BLaER1 treated with 17β-estradiol and CSF1 and Interleukin-3, amounts not matched to agents 10 nM and 100 nM (cell line): ENCODE data around the gene CORO6.

Experiments used
- H3K27ac ChIP-seq, 11 experiments: shearing (Covaris generic); formaldehyde crosslinking; 2 replicates each; pipeline ENCODE4 v1.8.1; 2022
- H3K27me3 ChIP-seq, 11 experiments: shearing (Covaris generic); formaldehyde crosslinking; 2 replicates each; pipeline ENCODE4 v1.8.1; 2022
- H3K36me3 ChIP-seq, 11 experiments: shearing (Covaris generic); formaldehyde crosslinking; 2 replicates each; pipeline ENCODE4 v1.8.1; 2022
- H3K4me1 ChIP-seq, 10 experiments: shearing (Covaris generic); formaldehyde crosslinking; 2 replicates each; pipeline ENCODE4 v1.8.1; 2022
- H3K4me2 ChIP-seq, 11 experiments: shearing (Covaris generic); formaldehyde crosslinking; 2 replicates each; pipeline ENCODE4 v1.8.1; 2022
- H3K4me3 ChIP-seq, 10 experiments: shearing (Covaris generic); formaldehyde crosslinking; 2 replicates each; pipeline ENCODE4 v1.8.1; 2022
- H3K9ac ChIP-seq, 11 experiments: shearing (Covaris generic); formaldehyde crosslinking; 2 replicates each; pipeline ENCODE4 v1.8.1; 2022
- H3K9me3 ChIP-seq, 11 experiments: shearing (Covaris generic); formaldehyde crosslinking; replicated peaks in 1 of 11; 2 replicates each; pipeline ENCODE4 v1.8.1; 2022
- H4K20me1 ChIP-seq, 11 experiments: shearing (Covaris generic); formaldehyde crosslinking; 2 replicates each; pipeline ENCODE4 v1.8.1; 2022
- Cebpa-rat ChIP-seq, 11 experiments: shearing (Covaris generic); IDR thresholded peaks; 2 replicates each; pipeline ENCODE4 v1.8.1; 2022

Gene CORO6

DNA sequence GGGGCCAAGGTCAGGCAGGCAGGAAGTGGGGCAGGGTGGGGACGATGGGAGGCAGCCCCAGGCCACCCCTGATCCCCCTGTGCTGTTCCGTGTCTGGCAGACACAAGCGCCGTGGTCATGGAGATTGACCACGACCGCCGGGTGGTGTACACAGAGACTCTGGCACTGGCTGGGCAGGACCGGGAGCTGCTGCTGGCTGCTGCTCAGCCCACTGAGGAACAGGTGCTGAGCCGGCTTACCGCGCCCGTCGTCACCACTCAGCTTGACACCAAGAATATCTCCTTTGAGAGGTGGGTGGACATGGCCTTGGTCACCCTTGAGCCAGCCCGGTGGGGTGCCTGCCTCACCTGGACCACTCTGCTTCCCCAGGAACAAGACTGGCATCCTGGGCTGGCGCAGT lies 13.7 kb downstream of the CORO6 start:
- Histone ChIP-seq H3K4me2 (peak overlapping the region in 1 of 11 experiments; percentile 28; a peak in 1 of 22 replicates), H3K9me3 (peaks cover 0 to 5% (median 0%) of the 10 kb centered on the region in 11 experiments; a peak in 1 of 22 replicates), H3K4me1 (peaks cover 5 to 48% (median 31%) of the 10 kb centered on the region in 10 experiments), H3K9ac (peak overlapping the region in 1 of 11 experiments; percentile 5; a peak in 3 of 22 replicates), H3K27ac (0 out of 22 replicates have a peak overlapping the region, but pooled peaks of 1 of the 11 experiments have one; percentile 8), H3K27me3 (no peaks in the 10 kb centered on the region; a peak in 1 of 22 replicates), H3K4me3 (no peak overlapping the region), H4K20me1 (peaks cover 0 to 68% (median 18%) of the 10 kb centered on the region in 11 experiments; a peak in 13 of 22 replicates), H3K36me3 (peaks cover 0 to 50% (median 32%) of the 10 kb centered on the region in 11 experiments; a peak in 17 of 22 replicates)
- TF ChIP-seq Cebpa-rat (IDR thresholded peaks at IDR 0.05) = no peak

- H4K20me1 ChIP-seq = peaks cover 0 to 76% (median 18%) of the 10 kb centered on the region in 11 experiments; a peak in 12 of 22 replicates
- peak overlapping the region in 8 of 11 experiments; percentile 19 to 54 (median 35); a peak in 15 of 22 replicates for H3K4me2 ChIP-seq
- no peaks in the 10 kb centered on the region for H3K27me3 ChIP-seq
- no peak for TF ChIP-seq Cebpa-rat (IDR thresholded peaks at IDR 0.05)
- H3K27ac ChIP-seq = peak overlapping the region in 5 of 11 experiments; percentile 13 to 55 (median 20); a peak in 10 of 22 replicates
- H3K9ac ChIP-seq = peak overlapping the region in 3 of 11 experiments; percentile 8 to 47 (median 34); a peak in 5 of 22 replicates
- peaks cover 0 to 46% (median 28%) of the 10 kb centered on the region in 11 experiments; a peak in 17 of 22 replicates for H3K36me3 ChIP-seq
- peaks cover 0 to under 1% (median 0%) of the 10 kb centered on the region in 11 experiments; a peak in 1 of 22 replicates for H3K9me3 ChIP-seq
- H3K4me3 ChIP-seq = no peak overlapping the region
- H3K4me1 ChIP-seq = peaks cover 0 to 36% (median 18%) of the 10 kb centered on the region in 10 experiments; a peak in 16 of 20 replicates
Measured at GRCh38 chr17:29607557-29608195, 15.0 kb downstream of the CORO6 start.

- Histone ChIP-seq H4K20me1 (peaks cover 0 to 80% (median 33%) of the 10 kb centered on the region in 11 experiments; a peak in 16 of 22 replicates), H3K9ac (no peak overlapping the region), H3K4me1 (peaks cover 9 to 42% (median 31%) of the 10 kb centered on the region in 10 experiments; a peak in 19 of 20 replicates), H3K9me3 (no peaks in the 10 kb centered on the region), H3K36me3 (peaks cover 0 to 11% (median 5%) of the 10 kb centered on the region in 11 experiments; a peak in 6 of 22 replicates), H3K4me2 (no peak overlapping the region), H3K4me3 (no peak overlapping the region), H3K27me3 (no peaks in the 10 kb centered on the region), H3K27ac (no peak overlapping the region)
- no peak for TF ChIP-seq Cebpa-rat (IDR thresholded peaks at IDR 0.05)
Measured at GRCh38 chr17:29603109-29603674, 19.5 kb downstream of the CORO6 start.

DNA sequence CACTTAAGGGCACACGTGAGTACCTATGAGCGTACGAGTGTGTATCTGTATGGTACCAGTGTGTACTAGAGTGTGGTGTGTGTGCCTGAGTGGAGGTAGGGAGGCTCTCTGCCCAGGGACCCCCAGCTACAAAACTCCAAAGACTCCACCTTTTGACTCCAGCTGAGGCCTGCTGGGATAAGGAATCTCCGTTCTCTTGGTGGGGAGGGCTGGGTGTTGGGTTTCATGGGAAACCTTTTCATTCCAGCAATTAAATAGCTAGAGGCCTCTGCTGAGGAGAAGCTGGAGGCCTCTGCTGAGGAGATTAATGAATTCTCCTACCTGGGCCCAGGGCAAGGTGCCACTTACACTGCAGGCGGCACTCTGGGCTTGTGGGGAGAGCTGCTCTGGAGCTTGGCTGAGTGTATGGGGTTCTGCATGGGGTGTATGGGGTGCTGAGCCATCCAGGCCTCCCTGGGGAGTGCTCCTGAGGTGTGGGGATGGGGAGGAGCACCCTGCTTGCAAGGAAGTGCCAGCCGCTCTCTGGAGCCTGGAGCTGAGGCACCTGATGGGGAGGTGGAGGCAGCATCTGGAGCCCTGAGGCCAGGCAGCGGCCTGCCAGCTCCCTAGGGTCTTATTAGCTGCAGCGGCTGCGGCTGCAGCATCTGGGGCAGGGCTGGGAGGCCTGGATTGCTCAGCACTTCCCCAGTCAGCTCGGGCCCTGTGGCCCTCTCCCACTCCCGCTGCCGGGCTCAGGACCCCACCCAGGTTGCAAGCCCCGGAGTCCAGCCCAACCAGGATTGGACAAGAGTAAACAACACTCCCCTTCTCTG lies 25.1 kb downstream of the CORO6 start:
- H3K9ac ChIP-seq = peak overlapping the region in 10 of 11 experiments; percentile 10 to 52 (median 33); a peak in 10 of 22 replicates
- peak overlapping the region in 2 of 11 experiments; percentile 22 to 31; a peak in 2 of 22 replicates for H3K27ac ChIP-seq
- TF ChIP-seq Cebpa-rat (IDR thresholded peaks at IDR 0.05) = no peak
- H3K27me3 ChIP-seq = no peaks in the 10 kb centered on the region
- H3K36me3 ChIP-seq = no peaks in the 10 kb centered on the region
- H3K9me3 ChIP-seq = no peaks in the 10 kb centered on the region
- peaks cover 48 to 74% (median 65%) of the 10 kb centered on the region in 10 experiments for H3K4me1 ChIP-seq
- peak overlapping the region; percentile 39 to 100 (median 98) for H3K4me2 ChIP-seq
- H4K20me1 ChIP-seq = peaks cover 0 to 86% (median 63%) of the 10 kb centered on the region in 11 experiments; a peak in 19 of 22 replicates
- no peak overlapping the region for H3K4me3 ChIP-seq

DNA sequence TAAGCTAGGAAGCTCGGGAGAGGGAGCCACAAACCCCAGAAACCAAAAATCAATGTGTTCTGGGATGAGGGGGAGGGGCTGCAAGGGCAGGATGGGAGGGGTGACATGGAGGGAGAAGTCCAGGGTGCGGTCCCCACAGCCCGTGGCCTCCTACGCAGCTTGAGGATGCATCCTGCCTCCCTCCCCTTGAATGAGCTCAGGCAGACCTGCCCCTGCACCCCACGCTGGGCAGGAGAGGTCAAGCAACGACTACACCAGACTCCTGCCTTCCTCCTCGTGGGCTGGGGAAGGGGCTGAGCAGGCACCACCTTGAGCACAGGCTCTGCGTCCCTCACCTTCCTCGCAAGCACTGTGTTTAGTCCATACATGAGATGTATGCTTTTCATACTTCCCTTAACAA lies 25.9 kb downstream of the CORO6 start:
- H3K9ac ChIP-seq = peak overlapping the region in 4 of 11 experiments; percentile 8 to 32 (median 14); a peak in 3 of 22 replicates
- no peaks in the 10 kb centered on the region for H3K36me3 ChIP-seq
- H3K27ac ChIP-seq = no peak overlapping the region
- no peak for TF ChIP-seq Cebpa-rat (IDR thresholded peaks at IDR 0.05)
- H4K20me1 ChIP-seq = peaks cover 0 to 83% (median 63%) of the 10 kb centered on the region in 11 experiments; a peak in 19 of 22 replicates
- peak overlapping the region; percentile 24 to 100 (median 99); a peak in 21 of 22 replicates for H3K4me2 ChIP-seq
- H3K27me3 ChIP-seq = no peaks in the 10 kb centered on the region
- no peak overlapping the region for H3K4me3 ChIP-seq
- peaks cover 56 to 82% (median 73%) of the 10 kb centered on the region in 10 experiments for H3K4me1 ChIP-seq
- H3K9me3 ChIP-seq = no peaks in the 10 kb centered on the region

- peaks cover 62 to 83% (median 75%) of the 10 kb centered on the region in 10 experiments for H3K4me1 ChIP-seq
- TF ChIP-seq Cebpa-rat (IDR thresholded peaks at IDR 0.05) = no peak
- no peaks in the 10 kb centered on the region for H3K9me3 ChIP-seq
- H3K9ac ChIP-seq = peak overlapping the region in 6 of 11 experiments; percentile 8 to 88 (median 17); a peak in 7 of 22 replicates
- H3K4me3 ChIP-seq = no peak overlapping the region
- no peak overlapping the region for H3K27ac ChIP-seq
- H3K27me3 ChIP-seq = no peaks in the 10 kb centered on the region
- H3K36me3 ChIP-seq = no peaks in the 10 kb centered on the region
- peaks cover 0 to 80% (median 62%) of the 10 kb centered on the region in 11 experiments; a peak in 19 of 22 replicates for H4K20me1 ChIP-seq
- H3K4me2 ChIP-seq = peak overlapping the region; percentile 24 to 100 (median 99); a peak in 21 of 22 replicates
Measured at GRCh38 chr17:29595943-29596774, 26.6 kb downstream of the CORO6 start.

GRCh38 chr17:29595107-29595942 lies 27.4 kb downstream of the CORO6 start:
- Histone ChIP-seq H4K20me1 (peaks cover 0 to 71% (median 54%) of the 10 kb centered on the region in 11 experiments; a peak in 19 of 22 replicates), H3K4me2 (peak overlapping the region; percentile 24 to 100 (median 99); a peak in 21 of 22 replicates), H3K9me3 (no peaks in the 10 kb centered on the region), H3K27ac (no peak overlapping the region), H3K4me1 (peaks cover 64 to 83% (median 75%) of the 10 kb centered on the region in 10 experiments), H3K4me3 (peak overlapping the region in 2 of 10 experiments; percentile 93 to 95; a peak in 2 of 20 replicates), H3K27me3 (no peaks in the 10 kb centered on the region), H3K36me3 (no peaks in the 10 kb centered on the region), H3K9ac (peak overlapping the region in 4 of 11 experiments; percentile 29 to 93 (median 90); a peak in 4 of 22 replicates)
- no peak for TF ChIP-seq Cebpa-rat (IDR thresholded peaks at IDR 0.05)
